ENCODE results near the gene VCL. TPM values are rescaled to one million over a fixed set of nuclear protein-coding genes. Genes with fewer than 3 reads are reported as not detected.

Gene VCL
- total RNA-seq, 4 donors from 2014 or later: 71.9 to 151 (median 112) TPM

DNA sequence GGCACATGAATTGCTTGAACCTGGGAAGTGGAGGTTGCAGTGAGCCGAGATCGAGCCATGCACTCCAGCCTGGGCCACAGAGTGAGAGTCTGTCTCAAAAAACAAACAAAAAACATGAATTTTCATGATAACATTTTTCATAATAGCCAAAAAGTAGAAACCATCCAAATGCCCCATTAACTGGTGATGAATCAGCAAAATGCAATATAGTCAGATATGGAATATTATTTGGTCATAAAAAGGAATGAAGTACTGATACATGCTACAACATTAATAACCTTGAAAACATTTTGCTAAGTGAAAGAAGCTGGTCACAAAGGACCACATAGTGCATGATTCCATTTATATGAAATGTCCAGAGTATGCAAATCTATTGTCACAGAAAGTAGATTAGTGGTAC is 24.5 kb upstream of the VCL start:
- no peak for TF ChIP-seq POLR2A (IDR thresholded peaks at IDR 0.05)
- TF ChIP-seq, protein P1, sequence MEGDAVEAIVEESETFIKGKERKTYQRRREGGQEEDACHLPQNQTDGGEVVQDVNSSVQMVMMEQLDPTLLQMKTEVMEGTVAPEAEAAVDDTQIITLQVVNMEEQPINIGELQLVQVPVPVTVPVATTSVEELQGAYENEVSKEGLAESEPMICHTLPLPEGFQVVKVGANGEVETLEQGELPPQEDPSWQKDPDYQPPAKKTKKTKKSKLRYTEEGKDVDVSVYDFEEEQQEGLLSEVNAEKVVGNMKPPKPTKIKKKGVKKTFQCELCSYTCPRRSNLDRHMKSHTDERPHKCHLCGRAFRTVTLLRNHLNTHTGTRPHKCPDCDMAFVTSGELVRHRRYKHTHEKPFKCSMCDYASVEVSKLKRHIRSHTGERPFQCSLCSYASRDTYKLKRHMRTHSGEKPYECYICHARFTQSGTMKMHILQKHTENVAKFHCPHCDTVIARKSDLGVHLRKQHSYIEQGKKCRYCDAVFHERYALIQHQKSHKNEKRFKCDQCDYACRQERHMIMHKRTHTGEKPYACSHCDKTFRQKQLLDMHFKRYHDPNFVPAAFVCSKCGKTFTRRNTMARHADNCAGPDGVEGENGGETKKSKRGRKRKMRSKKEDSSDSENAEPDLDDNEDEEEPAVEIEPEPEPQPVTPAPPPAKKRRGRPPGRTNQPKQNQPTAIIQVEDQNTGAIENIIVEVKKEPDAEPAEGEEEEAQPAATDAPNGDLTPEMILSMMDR (IDR thresholded peaks at IDR 0.05): no peak
- H3K27ac ChIP-seq: no peak overlapping the region
- intact Hi-C loops (cut with DNase I): no loop called here
- H3K36me3 ChIP-seq: no peaks in the 10 kb centered on the region
- no peaks in the 10 kb centered on the region for H3K27me3 ChIP-seq
- H3K4me1 ChIP-seq: peaks cover 4 to 7% of the 10 kb centered on the region in 2 donors
- WGBS, 2 donors: 97% methylated on average over 2 of the region's 2 CpGs
- no peak overlapping the region for H3K4me3 ChIP-seq (replicated peaks in 1 of 3)
- H3K9me3 ChIP-seq: no peaks in the 10 kb centered on the region
- no peak for DNase-seq

DNA sequence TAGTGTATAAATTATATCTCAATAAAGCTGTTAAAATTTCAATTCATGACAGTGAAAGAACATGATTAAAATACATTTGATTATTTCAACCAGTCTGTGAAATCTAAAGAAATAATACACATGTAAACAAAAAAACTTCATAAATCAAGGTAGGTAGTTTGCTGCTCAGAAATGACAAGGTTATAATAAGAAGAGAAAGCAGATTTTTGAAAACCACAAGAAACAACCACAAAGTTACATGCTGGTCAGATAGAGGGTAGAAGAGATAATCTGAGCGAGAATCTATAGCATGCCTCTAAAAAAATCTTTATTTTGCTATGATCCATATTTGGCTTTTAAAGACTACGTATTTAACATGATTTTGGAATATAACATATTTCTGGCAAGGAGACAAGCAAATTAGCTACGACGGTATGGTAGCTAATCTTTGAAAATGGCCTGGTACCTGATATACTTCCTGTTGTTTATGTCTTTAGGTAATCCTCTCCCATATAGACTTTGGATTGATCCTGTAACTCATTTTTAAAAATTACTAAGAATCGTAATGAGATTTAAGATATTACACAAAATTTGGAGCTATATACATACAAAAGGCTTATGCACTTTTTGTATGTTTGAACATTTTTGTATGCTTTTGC is 23.5 kb upstream of the VCL start:
- TF ChIP-seq POLR2A (IDR thresholded peaks at IDR 0.05): no peak
- TF ChIP-seq, protein P1 (IDR thresholded peaks at IDR 0.05): no peak
- H3K4me1 ChIP-seq: no peaks in the 10 kb centered on the region
- H3K27ac ChIP-seq: no peak overlapping the region
- H3K27me3 ChIP-seq: no peaks in the 10 kb centered on the region
- H3K4me3 ChIP-seq (replicated peaks in 1 of 3): no peak overlapping the region
- 88 to 91% methylated on average over 5 of the region's 5 CpGs for WGBS, 2 donors
- intact Hi-C loops (cut with DNase I): no loop called here
- no peaks in the 10 kb centered on the region for H3K36me3 ChIP-seq
- no peak for DNase-seq
- no peaks in the 10 kb centered on the region for H3K9me3 ChIP-seq

DNA sequence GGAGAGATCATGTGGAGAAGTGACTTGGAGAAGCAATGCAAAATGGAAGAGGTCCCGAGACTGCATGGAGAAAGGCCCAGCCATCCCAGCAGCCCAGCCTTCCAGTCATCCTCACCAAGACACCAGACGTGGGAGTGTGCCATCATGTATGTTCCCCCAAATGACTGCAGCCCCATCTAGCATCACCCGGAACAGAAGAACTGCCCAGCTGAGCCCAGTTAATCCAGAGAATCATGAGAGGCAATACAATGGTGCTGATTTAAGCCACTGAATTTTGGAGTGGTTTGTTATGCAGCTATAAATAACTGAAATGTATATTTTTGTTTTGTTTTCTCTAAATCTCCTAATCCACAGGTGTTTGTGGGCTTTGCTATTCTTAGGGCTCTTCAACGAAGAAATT is 22.5 kb upstream of the VCL start:
- intact Hi-C loops (cut with DNase I): no loop called here
- no peak for TF ChIP-seq POLR2A (IDR thresholded peaks at IDR 0.05)
- TF ChIP-seq, protein P1 (IDR thresholded peaks at IDR 0.05): no peak
- Histone ChIP-seq H3K36me3 (no peaks in the 10 kb centered on the region), H3K4me3 (replicated peaks in 1 of 3) (no peak overlapping the region), H3K27ac (no peak overlapping the region), H3K9me3 (no peaks in the 10 kb centered on the region), H3K27me3 (no peaks in the 10 kb centered on the region), H3K4me1 (no peaks in the 10 kb centered on the region)
- 89 to 90% methylated on average over 4 of the region's 4 CpGs for WGBS, 2 donors
- DNase-seq: no peak

DNA sequence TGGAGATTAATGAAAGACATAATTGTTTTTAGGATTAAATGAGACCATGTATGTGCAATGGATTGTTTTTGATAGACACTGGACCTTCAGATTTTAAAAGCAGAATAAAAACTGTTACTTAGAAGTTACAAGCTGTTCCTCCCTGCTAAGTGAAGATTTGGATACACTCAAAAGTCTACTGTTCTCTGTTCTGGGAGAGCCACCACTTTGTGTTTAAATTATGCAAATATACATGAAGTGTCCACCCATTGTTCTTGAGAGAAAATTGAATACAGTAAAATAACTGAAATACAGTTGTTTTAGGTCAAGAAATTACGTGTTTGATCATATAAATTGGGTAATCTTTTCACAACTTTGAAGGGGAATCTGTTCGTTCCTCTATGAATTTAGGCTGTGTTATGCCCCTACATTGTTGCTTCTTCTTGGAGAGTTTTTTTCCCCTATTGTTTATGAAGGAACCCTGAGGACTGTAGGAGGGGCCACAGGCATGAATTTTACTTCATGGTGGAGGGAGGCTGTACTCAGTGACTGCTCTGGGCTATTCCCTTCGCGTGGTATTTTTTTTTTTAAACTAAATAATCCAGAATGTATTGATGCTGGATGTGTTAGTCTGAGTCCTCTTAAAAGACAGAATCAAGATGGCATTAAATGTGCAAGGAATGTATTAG is 18.6 kb upstream of the VCL start:
- DNase-seq: no peak
- no peak for TF ChIP-seq POLR2A (IDR thresholded peaks at IDR 0.05)
- TF ChIP-seq, protein P1 (IDR thresholded peaks at IDR 0.05): no peak
- no peaks in the 10 kb centered on the region for H3K27me3 ChIP-seq
- WGBS, 2 donors: 77% methylated on average over 4 of the region's 4 CpGs
- no peak overlapping the region for H3K27ac ChIP-seq
- H3K4me1 ChIP-seq: no peaks in the 10 kb centered on the region
- no peaks in the 10 kb centered on the region for H3K36me3 ChIP-seq
- no peak overlapping the region for H3K4me3 ChIP-seq (replicated peaks in 1 of 3)
- intact Hi-C loops (cut with DNase I): no loop called here
- H3K9me3 ChIP-seq: no peaks in the 10 kb centered on the region

DNA sequence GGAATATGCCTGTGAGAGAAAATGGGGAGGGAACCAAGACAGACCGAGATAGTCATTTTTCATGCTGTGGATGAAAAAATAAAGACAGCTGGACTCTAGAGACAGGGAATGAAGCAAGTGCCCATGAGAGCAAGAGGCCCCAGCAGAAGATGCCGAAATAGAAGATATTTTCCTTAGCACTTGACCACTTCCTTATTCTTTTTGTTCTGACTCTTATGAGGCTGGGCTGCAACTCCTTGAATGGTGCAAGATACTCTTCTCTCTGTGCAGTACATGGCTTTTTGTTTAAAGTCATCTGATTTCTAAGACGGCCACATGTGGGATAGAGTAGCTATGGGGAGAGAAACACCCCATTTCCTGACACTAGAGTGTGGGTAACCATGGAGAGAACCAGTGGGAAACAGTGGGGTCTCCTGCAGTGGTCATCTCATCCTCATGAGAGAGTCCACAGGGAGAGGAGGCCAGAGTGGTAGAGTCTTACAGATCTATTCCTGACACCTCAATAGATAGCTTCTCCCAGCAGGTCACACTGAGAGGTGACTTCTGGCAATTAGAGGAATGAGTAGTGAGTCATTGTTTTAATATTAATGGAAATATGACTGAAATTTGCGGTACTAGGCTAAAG is 18.0 kb upstream of the VCL start:
- Histone ChIP-seq H3K27me3 (no peaks in the 10 kb centered on the region), H3K36me3 (no peaks in the 10 kb centered on the region), H3K4me3 (replicated peaks in 1 of 3) (no peak overlapping the region), H3K9me3 (no peaks in the 10 kb centered on the region), H3K27ac (no peak overlapping the region), H3K4me1 (no peaks in the 10 kb centered on the region)
- DNase-seq: no peak
- 86 to 89% methylated on average over 4 of the region's 4 CpGs for WGBS, 2 donors
- intact Hi-C loops (cut with DNase I): no loop called here
- no peak for TF ChIP-seq POLR2A (IDR thresholded peaks at IDR 0.05)
- TF ChIP-seq, protein P1 (IDR thresholded peaks at IDR 0.05): no peak

Data from thyroid gland (tissue), 4 donors.